ENCODE results near the gene GPD2.

GPD2 gene

DNA sequence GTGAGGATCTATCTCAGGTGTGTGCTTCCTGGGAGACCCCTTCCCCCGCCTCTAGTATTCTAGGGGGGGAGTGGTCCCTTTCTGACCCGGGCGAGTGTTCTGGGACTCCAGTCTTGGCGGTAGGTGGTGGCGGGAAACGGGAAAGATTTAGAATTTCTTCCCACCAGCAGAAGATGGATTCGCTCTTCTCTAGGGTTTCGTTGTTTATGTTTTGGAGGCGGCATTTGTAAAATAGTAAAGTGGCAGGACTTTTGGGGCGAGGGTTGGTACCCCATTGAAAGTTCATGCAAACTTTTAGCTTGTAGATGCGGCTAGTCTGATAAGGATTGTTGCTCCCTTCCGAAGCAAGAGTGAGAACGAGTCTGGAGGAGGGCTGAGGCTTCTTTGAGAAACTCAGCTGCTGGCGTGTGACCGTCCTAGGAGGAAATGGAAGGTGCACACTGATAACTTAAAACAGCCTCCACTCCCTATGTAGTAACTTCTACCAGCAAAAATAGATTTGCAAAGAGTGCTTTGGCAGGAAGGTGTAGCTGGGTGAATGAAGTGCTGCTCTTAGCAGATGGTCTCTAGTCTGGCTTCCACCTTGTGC, 412 bp downstream of the GPD2 start:
- DNase-seq: no peak

GRCh38 chr2:156437272-156437930, 1.2 kb downstream of the GPD2 start:
- no peak for DNase-seq

DNA sequence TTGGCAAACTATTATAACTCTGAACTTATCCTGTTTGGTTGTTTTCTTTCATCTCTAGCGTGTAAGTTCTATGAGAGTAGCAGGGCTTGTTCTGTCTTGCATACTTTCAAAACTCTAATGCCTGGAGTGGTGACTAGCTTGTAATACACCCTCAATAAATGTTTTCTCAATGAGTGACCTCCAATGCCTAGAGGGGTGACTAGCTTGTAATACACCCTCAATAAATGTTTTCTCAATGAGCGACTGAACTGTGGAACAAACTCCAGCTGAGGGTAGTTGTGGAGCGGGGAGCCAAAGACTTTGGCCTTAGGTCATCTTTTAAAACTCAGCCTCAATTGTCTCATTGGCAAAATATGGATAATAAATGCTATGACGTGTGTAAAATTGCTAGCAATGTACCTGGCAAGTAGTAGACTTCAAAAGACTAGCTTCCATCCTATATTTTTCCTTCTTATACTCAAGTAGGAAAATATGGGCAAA, 1.8 kb downstream of the GPD2 start:
- DNase-seq: no peak

DNA sequence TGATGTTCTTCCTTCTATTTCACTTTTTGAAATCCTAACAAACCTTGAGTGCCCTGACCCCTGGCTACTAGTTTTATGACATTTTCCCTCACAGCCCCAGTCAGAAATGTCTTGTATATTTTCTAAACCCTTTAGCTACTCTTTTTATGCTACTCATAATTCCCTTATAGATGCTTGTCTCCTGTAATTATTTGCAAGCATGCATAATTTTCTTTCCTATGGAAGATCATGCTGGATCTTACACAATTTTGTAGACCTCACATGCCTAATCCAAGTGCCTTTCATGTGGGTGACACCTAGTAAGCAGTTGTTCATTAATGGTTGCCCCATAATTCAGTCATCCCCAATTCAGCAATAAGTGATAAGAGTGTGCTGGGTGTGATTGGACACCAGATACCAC, 6.9 kb downstream of the GPD2 start:
- no peak for DNase-seq

- no peak for DNase-seq
Measured at GRCh38 chr2:156445296-156446220, 9.4 kb downstream of the GPD2 start.

GRCh38 chr2:156447761-156448160, 11.6 kb downstream of the GPD2 start:
- DNase-seq: no peak

DNA sequence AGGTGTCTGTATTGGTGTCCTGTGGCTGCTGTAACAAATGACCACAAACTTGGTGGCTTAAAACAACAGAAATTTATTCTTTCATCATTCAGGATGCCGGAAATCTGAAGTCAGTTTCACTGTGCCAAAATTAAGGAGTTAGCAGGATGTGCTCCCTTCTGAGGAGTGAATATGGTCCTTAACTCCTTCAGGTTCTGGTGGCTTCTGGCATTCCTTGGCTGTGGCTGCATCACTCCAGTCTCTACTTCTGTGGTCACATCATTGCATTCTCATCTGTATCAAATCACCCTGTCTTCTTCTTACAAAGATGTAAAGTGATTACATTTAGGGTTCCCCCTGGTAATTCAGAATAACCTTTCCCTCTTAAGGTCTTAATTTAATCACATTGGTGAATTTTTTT, 12.6 kb downstream of the GPD2 start:
- DNase-seq: no peak

DNA sequence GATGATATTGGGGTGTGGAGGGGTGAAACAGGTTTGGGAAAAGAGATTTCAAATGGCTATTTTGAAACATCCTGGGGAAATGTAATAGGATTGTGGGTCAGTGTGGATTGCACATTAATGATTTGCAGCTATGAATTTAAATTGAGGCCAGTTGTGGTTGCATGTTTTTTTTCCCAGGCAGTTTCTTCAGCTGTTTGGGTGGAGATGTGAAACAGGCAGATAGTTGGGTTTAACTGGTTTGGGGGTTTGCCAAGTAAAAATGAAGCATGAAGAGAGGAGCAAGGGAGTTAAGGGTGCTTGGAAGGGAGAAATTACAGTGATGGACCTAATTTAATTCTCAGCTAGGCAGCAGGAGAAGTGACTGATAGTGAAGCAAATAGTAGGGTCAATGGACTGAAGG, 16.8 kb downstream of the GPD2 start:
- DNase-seq: no peak

DNA sequence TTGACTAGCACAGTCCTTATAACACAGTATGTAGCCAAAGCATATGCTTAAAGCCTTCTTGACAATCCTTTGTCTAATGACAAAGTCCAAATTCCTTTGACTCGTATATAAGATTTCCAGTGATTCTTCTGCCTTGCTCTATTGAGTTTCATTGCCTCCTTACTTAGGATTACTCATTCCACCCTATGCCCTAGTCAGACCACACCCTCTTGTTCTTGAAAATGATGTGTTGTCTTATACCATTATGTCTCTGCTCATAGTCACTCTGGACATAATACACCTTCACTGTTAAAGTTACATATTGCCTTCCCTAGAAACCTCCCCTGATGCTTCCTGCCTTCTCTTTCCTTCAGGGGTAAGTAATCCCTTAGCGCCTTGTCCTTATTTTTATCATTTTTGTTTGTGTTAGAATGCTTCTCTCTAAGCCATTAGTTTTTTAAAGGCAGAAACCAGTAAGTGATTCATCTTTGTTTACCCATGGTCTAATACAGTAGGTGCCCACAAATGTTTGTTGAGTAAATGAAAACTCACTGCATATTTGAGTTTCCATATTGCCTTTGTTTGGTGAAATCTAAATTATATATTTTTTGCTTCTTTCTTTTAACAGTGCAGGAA, 19.3 kb downstream of the GPD2 start:
- no peak for DNase-seq

- no peak for DNase-seq
Measured at GRCh38 chr2:156456616-156457015, 20.4 kb downstream of the GPD2 start.

DNA sequence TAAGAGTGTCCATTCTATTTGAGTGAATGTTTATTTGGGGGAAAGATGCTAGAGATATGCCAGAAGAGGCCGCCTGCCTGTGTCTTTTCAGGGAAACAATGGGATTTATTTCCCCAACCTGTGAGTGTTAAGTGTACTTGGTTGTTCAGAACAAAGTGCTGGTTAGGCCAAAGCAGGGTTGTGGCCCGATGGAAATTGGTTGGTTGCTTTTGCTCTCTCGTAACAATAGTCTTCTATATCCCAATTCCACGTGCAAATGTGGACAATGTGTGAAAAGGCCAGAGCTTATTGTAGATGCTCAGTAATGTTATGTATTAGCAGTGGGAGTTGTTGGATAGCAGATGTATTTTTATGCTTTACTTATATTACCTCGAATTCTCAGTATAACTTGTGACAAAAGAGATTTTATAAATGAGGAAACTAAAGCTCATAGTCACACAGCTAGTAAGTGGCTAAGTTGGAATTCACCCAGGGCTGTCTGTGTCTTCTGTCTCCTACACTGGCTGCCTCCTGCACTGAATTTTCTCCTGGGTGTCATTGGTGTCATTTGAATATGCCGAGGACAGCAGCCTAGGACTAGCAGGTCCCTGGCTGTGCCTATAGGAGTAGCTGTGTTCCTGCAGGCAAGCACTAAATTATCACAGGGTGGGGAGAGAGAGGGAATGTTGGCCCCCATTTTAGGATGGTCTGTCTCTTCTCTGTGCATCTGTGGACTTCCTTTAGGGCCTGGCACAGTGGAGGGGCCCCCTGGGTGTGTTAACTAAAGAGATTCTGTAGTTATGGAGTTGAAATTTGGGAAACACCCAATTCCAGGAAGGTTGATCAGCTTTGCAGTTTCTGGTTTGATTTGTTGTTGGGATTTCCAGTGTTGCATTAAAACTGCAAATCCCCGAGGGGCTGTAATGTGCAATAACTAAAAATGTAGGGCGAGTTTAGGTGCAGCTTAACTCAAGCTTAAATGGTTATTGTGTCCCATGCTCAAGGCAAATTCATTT, 21.6 kb downstream of the GPD2 start:
- no peak for DNase-seq

DNA sequence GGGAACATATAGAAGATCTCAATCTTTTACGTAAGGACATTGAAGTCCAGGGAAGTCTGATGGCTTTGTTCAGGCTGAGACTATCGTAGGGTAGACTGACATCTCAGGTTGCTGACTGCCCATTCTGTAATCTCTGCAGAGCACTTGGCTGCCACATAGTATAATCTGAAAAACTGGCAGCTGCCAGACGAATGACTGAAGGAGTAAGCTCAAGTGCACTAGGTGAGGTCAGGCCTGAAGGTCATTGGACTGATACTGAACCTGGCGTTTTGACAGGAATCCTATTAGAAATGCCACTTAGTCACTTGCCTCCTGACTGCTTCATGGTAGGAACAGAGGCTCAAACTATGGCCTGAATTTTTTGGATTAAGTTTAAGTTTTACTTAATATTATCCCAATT, 23.5 kb downstream of the GPD2 start:
- DNase-seq: no peak

- DNase-seq: no peak
Measured at GRCh38 chr2:156464106-156464505, 27.9 kb downstream of the GPD2 start.

GRCh38 chr2:156465573-156465972, 29.4 kb downstream of the GPD2 start:
- DNase-seq: no peak

GRCh38 chr2:156466739-156467405, 30.7 kb downstream of the GPD2 start:
- no peak for DNase-seq

DNA sequence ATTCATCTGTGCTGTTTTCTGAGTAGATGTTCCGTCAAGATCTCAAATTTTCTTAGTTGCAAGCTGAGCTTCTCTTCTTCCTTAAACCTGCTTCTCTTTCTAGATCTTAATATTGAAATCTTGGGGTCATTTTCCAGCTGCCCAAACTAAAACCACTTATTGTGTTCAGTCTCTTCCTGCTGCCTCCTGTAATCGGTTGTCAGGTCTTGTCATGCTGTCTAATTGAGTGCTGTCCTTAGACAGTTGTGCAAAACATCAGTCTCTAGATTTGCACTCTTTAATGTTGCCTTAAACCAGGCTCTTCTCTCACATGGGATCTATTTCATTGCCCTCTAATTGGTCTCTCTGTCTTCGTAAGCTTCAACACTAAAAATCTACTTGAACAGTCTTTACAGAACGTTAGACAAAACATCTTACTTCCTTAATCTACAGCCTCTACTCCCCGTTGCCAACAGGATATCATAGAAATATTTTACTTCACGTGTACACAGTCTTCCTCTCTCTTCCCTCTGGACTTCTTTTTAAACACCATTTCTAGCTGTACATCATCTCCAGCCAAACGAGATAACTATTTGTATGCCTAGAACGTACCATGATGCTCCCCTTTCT, 34.9 kb downstream of the GPD2 start:
- no peak for DNase-seq

DNA sequence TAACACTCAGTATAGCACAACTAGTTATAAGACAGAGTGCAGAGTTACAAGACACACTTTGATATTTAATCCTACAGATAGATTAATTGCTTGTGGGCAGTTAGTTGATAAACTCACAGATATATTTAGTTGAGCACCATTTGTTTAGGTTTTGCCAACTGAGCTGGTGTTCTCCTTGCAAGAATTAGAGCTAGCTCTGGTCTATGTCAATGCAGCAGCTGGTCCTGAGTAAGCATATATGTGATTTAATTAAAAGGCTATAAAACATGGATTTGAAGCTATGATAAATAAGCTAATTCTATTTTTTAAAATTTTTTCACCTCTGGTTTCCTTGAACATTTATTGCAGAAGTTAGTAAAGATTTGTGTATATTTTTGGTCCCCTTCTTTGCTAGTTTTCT, 35.6 kb downstream of the GPD2 start:
- DNase-seq: no peak

DNA sequence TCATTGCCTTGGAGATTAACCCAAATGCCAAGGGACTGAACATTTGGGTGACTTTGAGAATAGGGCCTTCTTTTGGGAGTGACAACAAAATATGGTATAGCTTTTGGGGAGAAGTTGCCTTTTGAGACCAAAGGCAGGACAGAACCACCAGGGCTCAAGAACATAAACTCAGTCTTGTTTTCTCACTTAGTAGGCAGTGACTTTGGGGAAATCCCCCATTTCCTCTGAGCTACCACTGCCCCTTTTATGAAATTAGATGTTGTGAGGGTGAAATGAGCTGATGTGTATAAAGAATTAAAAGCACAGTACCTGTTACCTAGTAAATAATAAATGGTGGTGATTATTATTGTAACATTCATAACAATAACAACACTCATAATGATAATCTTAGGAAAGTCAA, 36.5 kb downstream of the GPD2 start:
- DNase-seq: no peak

GRCh38 chr2:156473445-156473844, 37.3 kb downstream of the GPD2 start:
- DNase-seq: no peak

DNA sequence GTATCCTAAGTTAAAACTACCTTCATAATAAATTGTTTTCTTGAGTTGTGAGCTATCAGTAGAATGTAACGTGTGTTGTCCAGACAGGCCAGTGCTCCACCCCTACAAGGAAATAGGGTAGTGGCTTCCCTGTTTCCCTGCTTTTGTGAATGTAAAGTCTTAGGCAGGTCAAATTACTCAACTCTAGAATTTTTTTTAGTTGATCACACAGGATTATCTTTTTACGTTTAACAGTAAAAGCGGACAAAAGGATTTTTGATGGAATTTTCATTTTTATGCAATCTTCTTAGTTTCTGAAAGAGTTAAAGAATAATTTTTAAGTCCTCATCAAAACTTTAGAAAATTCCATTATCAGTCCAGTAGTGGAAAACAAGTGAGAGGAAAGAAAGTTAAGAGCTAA, 38.2 kb downstream of the GPD2 start:
- DNase-seq: no peak

Data from 8988T (cell line).